ENCODE data around the gene TPM3.
"Not testable (repeated sequence)": the region's sequence is repeated elsewhere in the genome, so short reads cannot be mapped to it uniquely, and the experiment has no call there.

The TPM3 gene

GRCh38 chr1:154170547-154171222, 21.2 kb downstream of the TPM3 start:
- no peak for DNase-seq (ENCODE audit: low read depth in 2 of 2)

GRCh38 chr1:154167461-154167860, 24.4 kb downstream of the TPM3 start:
- no peak for DNase-seq (ENCODE audit: low read depth in 2 of 2)

GRCh38 chr1:154166207-154166606, 25.7 kb downstream of the TPM3 start:
- DNase-seq (ENCODE audit: low read depth in 2 of 2), result no peak

- no peak for DNase-seq (ENCODE audit: low read depth in 2 of 2)
Observed at GRCh38 chr1:154159554-154159953, 32.3 kb downstream of the TPM3 start.

- no peak for DNase-seq (ENCODE audit: low read depth in 2 of 2)
Observed at GRCh38 chr1:154158307-154159125, 33.4 kb downstream of the TPM3 start.

GRCh38 chr1:154157520-154158306, 34.2 kb downstream of the TPM3 start:
- peak; percentile 25 to 28 for DNase-seq (ENCODE audit: low read depth in 2 of 2)

GRCh38 chr1:154155251-154155650, 36.6 kb downstream of the TPM3 start:
- DNase-seq (ENCODE audit: low read depth in 2 of 2), result no peak

GRCh38 chr1:154154534-154155191, 37.2 kb downstream of the TPM3 start, which contains the start of gene NUP210L:
Gene NUP210L, minus strand, starts transcription at chr1:154155073.
- DNase-seq (ENCODE audit: low read depth in 2 of 2), result no peak

GRCh38 chr1:154154053-154154452, 37.8 kb downstream of the TPM3 start:
- DNase-seq (ENCODE audit: low read depth in 2 of 2), result no peak

- no peak for DNase-seq (ENCODE audit: low read depth in 2 of 2)
Observed at GRCh38 chr1:154151311-154151710, 40.6 kb downstream of the TPM3 start.

- no peak for DNase-seq (ENCODE audit: low read depth in 2 of 2)
Observed at GRCh38 chr1:154148807-154149206, 43.1 kb downstream of the TPM3 start.

GRCh38 chr1:154147505-154147904, 44.4 kb downstream of the TPM3 start:
- DNase-seq (ENCODE audit: low read depth in 2 of 2), result not testable (repeated sequence)

- DNase-seq (ENCODE audit: low read depth in 2 of 2), result no peak
Observed at GRCh38 chr1:154145986-154146385, 45.9 kb downstream of the TPM3 start.

- DNase-seq (ENCODE audit: low read depth in 2 of 2), result no peak
Observed at GRCh38 chr1:154142358-154142757, 49.5 kb downstream of the TPM3 start.

GRCh38 chr1:154141240-154141639, 50.7 kb downstream of the TPM3 start:
- DNase-seq (ENCODE audit: low read depth in 2 of 2), result no peak

GRCh38 chr1:154137888-154138287, 54.0 kb downstream of the TPM3 start:
- DNase-seq (ENCODE audit: low read depth in 2 of 2), result no peak

GRCh38 chr1:154133256-154133655, 58.6 kb downstream of the TPM3 start:
- no peak for DNase-seq (ENCODE audit: low read depth in 2 of 2)

- DNase-seq (ENCODE audit: low read depth in 2 of 2), result no peak
Observed at GRCh38 chr1:154129391-154129970, 62.4 kb downstream of the TPM3 start.

GRCh38 chr1:154123205-154123604, 68.7 kb downstream of the TPM3 start:
- DNase-seq (ENCODE audit: low read depth in 2 of 2), result not testable (repeated sequence)

- DNase-seq (ENCODE audit: low read depth in 2 of 2), result no peak
Observed at GRCh38 chr1:154117642-154118041, 74.3 kb downstream of the TPM3 start.

GRCh38 chr1:154115180-154115579, 76.7 kb downstream of the TPM3 start:
- DNase-seq (ENCODE audit: low read depth in 2 of 2), result no peak

Data from stimulated activated CD8-positive, alpha-beta memory T cell treated with anti-CD3 and anti-CD28 coated beads, Interleukin-7, amount 100 ng/mL, for 1 hour (primary cell).